ENCODE data around the gene CACNA2D4.
"Not testable (repeated sequence)": the region's sequence is repeated elsewhere in the genome, so short reads cannot be mapped to it uniquely, and the experiment has no call there.

CACNA2D4 gene

GRCh38 chr12:1820896-1821291 lies 97.6 kb downstream of the CACNA2D4 start:
- no peak for TF ChIP-seq POLR2A (IDR thresholded peaks at IDR 0.05; ENCODE audit: low read depth, low read length)
- DNase-seq (ENCODE audit: insufficient read length, low spot score) = no peak
- FAIRE-seq = no peak

GRCh38 chr12:1820191-1820895 lies 98.1 kb downstream of the CACNA2D4 start, which contains the start of gene LRTM2:
LRTM2 (plus strand) TSS chr12:1820565; CDS start chr12:1828149, 7,584 bp downstream.
- no peak for DNase-seq (ENCODE audit: insufficient read length, low spot score)
- no peak for FAIRE-seq
- TF ChIP-seq POLR2A (IDR thresholded peaks at IDR 0.05; ENCODE audit: low read depth, low read length) = no peak

GRCh38 chr12:1819571-1819970 lies 98.9 kb downstream of the CACNA2D4 start:
- DNase-seq (ENCODE audit: insufficient read length, low spot score) (no peak), FAIRE-seq (no peak)
- TF ChIP-seq POLR2A (IDR thresholded peaks at IDR 0.05; ENCODE audit: low read depth, low read length) = no peak

GRCh38 chr12:1819050-1819449 lies 99.4 kb downstream of the CACNA2D4 start:
- FAIRE-seq = no peak
- no peak for DNase-seq (ENCODE audit: insufficient read length, low spot score)
- no peak for TF ChIP-seq POLR2A (IDR thresholded peaks at IDR 0.05; ENCODE audit: low read depth, low read length)

GRCh38 chr12:1817928-1818327 lies 100.5 kb downstream of the CACNA2D4 start:
- not testable (repeated sequence) for FAIRE-seq; DNase-seq (ENCODE audit: insufficient read length, low spot score)

GRCh38 chr12:1816730-1817348 lies 101.6 kb downstream of the CACNA2D4 start:
- DNase-seq (ENCODE audit: insufficient read length, low spot score) = no peak
- no peak for TF ChIP-seq POLR2A (IDR thresholded peaks at IDR 0.05; ENCODE audit: low read depth, low read length)
- FAIRE-seq = no peak

GRCh38 chr12:1815814-1816729 lies 102.4 kb downstream of the CACNA2D4 start:
- no peak for TF ChIP-seq POLR2A (IDR thresholded peaks at IDR 0.05; ENCODE audit: low read depth, low read length)
- no peak for FAIRE-seq
- no peak for DNase-seq (ENCODE audit: insufficient read length, low spot score)

- TF ChIP-seq POLR2A (IDR thresholded peaks at IDR 0.05; ENCODE audit: low read depth, low read length) = no peak
- FAIRE-seq = no peak
- no peak for DNase-seq (ENCODE audit: insufficient read length, low spot score)
These were observed 103.3 kb downstream of the CACNA2D4 start for GRCh38 chr12:1815108-1815507.

- TF ChIP-seq POLR2A (IDR thresholded peaks at IDR 0.05; ENCODE audit: low read depth, low read length) = no peak
- FAIRE-seq = no peak
- DNase-seq (ENCODE audit: insufficient read length, low spot score) = no peak
These were observed 104.2 kb downstream of the CACNA2D4 start for GRCh38 chr12:1814266-1814665.

GRCh38 chr12:1812650-1813302 lies 105.7 kb downstream of the CACNA2D4 start:
- peak; percentile 50 for DNase-seq (ENCODE audit: insufficient read length, low spot score)
- no peak for TF ChIP-seq POLR2A (IDR thresholded peaks at IDR 0.05; ENCODE audit: low read depth, low read length)
- no peak for FAIRE-seq

GRCh38 chr12:1811948-1812291 lies 106.5 kb downstream of the CACNA2D4 start:
- no peak for TF ChIP-seq POLR2A (IDR thresholded peaks at IDR 0.05; ENCODE audit: low read depth, low read length)
- DNase-seq (ENCODE audit: insufficient read length, low spot score) = no peak
- FAIRE-seq = no peak

GRCh38 chr12:1811281-1811947 lies 107.0 kb downstream of the CACNA2D4 start:
- DNase-seq (ENCODE audit: insufficient read length, low spot score) = no peak
- FAIRE-seq = no peak

GRCh38 chr12:1810931-1811280 lies 107.5 kb downstream of the CACNA2D4 start:
- no peak for DNase-seq (ENCODE audit: insufficient read length, low spot score)
- no peak for TF ChIP-seq POLR2A (IDR thresholded peaks at IDR 0.05; ENCODE audit: low read depth, low read length)
- FAIRE-seq = no peak

More at GRCh38 chr12:1811281-1811947, 107.0 kb downstream of the CACNA2D4 start:
- TF ChIP-seq POLR2A (IDR thresholded peaks at IDR 0.05; ENCODE audit: low read depth, low read length) = no peak

Measured in H54 (cell line).